HG03139 (cell line): Measurements from ENCODE around the gene AP2A2.

Experiments used
- ATAC-seq: cut with Tn5 transposase; IDR thresholded peaks from one replicate; pipeline ENCODE4 v1.9.1; 2021; ENCODE audit not compliant: unreplicated experiment

Gene AP2A2

DNA sequence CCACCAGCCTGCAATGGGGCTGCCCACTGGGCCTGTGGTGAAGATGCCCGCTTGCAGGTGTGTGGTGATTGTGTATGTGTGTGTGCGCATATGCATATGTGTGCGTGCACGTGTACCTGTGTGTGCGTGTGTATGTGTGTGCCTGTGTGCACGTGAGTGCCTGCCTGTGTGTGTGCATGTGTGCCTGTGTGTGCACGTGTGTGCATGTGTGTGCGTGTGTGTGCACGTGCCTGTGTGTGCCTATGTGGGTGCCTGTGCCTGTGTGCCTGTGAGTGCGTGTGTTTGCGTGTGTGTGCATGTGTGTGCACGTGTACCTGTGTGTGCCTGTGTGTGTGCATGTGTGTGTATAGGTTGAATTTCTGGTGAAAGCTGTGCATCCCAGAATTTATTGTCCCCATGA, 113.3 kb downstream of the AP2A2 start:
- ATAC-seq: no peak

DNA sequence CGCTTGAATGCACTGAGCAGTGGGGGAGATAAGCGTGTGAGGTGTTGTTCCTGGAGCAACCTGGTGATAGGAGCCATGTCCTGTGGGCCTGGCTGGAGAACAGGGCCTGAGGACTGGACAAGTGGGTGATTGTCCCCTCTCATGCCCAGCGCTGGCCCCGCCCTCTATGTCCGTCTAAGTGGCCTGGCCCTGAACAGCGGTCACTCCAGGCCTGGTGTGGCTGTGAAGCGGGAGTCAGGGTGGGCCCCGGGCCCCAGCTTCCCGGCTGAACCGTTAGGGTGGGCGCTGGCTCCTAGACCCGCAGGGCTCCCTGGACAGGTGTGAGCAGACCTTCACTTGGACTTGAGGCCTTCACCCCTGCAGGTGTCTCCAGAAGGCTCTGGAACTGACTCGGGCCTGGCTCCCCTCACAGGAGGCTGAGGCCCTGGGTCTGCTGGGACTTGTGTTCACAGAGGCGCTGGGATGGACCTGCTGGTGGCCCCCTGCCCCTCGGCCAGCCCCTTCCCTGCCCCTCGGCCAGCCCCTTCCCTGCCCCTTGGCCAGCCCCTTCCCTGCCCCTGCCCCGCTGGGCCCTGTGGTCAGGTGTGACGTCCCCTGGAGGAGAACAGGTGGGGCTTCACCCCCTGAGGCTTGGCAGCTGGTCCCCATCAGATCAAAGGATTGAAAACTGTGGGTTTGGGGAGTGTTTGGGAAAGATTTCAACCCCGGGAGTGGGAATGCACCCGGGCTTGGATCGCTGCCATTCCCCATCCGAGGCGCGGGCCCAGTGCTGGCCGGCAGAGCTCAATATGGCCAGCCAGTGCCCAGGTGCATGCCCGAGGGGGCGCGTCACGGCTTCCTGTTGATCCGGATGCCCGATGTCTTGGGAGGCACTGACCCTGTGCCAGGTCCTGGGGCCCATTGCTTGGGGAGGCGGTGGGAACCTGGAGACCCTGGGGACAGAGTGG, 114.1 kb downstream of the AP2A2 start:
- ATAC-seq: no peak

DNA sequence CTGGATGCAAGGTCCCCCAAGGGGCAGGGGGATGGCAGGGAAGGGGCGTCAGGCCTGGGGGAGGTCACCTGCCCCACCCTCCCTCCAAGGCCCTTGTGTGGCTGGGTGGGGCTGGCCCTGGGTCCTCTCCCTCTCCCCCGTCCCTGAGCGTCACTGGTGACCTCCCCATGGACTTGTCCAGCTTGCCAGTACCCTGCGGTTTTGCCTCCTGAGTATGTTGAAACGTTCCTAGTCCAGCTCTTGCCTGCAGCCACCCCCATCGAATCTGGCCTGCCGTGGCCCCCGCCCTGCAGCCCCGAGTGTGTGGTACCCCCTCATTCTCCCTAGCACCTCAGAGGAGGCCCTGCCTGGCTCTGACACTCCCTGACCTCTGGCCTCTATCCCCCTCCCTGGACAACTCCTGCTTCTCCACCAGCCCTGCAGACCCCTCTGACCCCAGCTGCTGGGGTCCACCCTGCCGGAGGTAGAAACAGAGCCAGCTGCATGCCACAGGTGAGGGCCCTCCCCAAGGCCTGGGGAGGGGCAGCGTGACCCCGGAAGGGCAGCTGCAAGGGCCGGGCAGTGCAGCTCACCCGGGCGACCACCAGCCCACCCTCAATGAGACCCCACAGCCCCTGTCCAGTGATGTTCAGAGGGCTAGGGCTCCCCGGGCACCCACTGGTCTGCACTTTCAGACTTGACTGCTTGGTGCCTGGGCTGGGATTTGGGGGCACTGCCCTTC, 114.9 kb downstream of the AP2A2 start:
- ATAC-seq: no peak

DNA sequence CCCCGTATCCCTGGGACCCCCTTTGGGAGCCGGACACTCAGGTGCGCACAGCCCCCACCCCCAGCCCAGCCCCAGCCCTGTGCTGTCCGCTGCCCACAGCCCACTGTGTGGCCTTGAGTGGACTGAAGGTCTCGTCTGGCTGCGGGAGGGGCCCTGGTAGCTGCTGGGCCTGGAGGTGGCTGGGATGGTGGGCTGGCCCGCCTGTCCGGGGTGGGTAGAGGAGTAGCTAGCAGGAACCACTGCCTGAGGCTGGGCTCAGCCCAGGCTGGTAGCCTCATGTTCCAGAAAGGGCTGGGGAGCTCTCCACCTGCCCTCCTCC, 115.4 kb downstream of the AP2A2 start:
- ATAC-seq: no peak

DNA sequence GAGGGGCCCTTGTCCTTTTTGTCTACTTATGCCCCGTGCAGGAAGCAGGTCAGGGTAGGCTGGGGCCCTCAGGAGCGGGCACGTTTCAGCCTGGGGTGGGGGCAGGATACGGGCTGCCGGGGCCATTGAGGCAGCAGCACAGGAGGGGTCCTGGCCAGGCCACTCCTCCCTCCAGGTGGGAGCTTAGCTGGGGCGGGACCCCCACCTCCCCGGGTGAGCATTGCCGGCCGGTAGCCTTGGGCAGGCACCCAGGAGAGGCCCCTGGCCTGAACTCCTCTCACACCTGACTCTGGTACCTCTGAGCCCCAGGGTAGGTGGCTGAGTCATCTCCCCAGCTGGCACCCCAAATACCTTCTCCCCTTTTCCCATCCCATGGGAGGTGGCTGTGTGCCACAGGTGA, 115.8 kb downstream of the AP2A2 start:
- no peak for ATAC-seq

DNA sequence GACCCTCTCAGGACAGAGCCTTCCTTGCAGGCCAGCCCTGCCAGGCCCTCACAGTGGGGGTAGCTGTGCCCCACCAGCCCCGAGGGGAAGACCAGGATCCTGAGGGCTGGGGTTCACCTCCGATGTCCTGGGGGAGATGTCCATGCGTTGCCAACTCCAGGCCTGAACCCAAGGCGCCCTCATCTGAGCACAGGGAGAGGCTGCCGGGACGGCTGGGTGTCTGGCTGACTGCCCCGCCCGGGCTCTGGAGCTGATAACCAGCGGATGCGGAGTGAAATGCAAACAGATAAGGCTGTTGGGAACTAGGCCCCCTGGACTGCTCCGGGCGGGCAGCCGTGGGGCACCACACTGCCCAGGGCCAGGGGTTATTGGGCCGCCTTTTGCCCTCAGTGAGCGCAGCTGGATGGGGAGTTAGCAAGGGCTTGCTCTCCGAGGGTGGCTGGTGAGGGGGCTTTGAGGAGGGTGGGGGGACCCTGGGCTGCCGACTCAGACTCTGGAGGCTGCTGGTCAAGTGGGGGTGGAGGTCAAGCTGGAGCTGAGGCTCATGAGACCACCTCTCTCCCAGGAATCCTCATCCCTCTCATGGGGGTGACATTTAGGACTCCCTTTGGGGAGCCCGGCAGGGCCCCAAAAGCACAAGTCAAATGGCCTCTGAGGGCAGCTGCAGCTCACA, 116.4 kb downstream of the AP2A2 start:
- ATAC-seq: no peak

DNA sequence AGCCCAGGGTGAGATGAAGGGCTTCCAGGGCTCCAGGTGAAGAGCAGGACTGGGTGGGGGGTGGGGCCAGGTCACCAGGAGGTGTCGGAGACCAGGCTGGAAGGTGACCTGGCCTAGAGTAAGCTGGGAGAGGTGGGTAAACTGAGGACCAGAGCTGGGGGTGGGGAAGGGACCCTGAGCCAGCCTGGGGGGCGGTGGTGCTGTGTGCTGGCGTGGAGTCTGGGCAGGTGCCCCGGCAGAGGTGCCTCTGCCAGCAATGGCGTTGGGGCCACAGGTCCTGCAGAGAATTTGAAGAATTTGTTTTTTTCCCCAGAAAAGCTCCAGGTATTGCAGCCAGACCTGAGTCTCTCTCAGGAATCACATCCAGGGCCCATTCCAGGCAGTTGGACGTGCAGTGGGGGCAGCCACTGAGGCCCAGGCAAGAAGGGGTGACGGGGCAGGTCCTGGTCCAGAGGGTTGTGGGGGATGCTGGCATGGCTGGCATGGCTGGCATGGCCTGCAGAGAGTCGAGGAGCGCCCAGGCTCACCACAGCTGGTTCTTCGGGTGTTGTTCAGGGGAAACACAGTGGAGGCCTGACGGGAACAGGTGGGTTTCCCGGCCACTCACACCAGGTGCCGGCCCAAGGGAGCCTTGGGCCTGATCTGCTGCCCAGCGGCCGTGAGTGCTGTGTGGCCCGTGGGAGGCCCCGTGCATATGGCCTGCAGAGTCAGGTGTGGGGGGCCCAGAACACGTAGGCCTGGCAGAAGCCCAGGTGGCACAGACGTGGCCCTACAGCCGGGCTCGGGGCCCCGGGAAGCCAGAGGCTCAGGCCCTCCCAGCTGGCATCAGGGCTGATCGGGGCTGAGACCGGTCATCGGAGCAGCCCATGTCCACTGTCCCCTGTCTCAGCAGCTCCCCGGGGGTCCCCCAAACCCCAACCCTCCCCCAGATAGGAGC, 117.2 kb downstream of the AP2A2 start:
- ATAC-seq: no peak

DNA sequence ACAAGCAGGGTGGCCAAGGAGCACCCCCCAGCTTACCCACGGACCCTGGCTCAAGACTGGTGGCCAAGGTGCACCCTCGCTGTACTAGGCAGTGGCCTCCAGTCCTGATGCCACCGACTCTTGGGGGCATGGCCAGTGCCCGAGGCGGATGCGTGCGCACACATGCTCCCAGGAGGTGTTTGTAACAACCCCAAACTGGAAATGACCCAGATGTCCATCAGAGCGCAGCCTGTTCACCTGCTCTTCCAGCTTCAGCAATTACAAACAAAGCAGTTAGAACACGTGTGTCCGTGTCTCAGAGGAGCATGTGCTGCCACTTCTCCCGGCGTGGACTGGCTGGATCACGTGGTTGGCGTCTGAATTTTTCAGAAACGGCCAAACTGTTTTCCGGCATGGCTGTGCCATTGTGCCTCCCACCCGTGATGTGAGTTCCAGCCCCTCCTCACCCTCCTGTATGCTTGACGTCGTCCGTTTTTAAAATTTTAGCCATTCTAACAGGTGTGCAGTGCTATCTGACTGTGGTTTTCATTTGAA, 118.0 kb downstream of the AP2A2 start:
- no peak for ATAC-seq

DNA sequence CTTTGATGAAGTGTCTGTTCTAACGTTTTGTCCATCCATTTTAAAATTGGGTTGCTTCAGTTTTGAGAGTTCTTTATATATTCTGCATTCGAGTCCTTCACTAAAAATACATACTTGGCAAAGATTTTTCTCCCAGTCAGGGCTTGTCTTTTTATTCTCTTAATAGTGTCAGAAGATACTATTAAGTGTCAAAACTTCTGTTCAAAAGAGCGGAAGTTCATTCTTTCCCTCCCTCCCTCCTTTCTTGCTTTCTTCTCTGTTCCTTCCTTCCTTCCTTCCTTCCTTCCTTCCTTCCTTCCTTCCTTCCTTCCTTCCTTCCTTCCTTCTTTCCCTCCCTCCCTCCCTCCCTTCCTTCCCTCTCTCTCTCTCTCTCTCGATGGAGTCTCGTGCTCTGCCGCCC, 118.5 kb downstream of the AP2A2 start:
- ATAC-seq: no peak

DNA sequence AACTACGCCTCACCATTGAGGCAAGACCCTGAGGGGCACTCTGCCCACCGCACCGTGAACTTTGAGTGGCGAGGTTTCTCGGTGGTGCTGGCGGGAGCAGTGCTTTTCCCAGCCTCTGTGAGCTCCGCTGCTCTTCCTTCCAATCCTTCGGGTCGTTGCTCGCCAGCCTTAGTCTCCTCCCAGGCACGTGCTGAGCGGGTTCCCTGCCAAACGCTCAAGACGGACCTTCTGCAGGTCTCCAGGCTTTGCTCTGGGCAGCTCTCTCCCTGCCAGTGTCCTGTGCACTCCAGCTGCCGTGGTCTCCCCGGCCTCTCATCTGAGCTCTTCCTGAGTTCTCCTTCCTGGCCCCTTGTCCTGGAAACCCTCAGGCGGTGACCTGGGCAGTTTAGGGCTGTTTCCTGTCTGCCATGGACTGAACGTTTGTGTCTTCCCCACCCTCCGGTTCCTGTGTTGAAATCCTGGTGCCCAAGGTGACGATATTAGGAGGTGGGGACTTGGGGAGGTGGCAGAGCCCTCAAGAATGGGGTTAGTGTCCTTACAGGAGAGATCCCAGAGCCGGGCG, 122.0 kb downstream of the AP2A2 start:
- ATAC-seq: no peak

DNA sequence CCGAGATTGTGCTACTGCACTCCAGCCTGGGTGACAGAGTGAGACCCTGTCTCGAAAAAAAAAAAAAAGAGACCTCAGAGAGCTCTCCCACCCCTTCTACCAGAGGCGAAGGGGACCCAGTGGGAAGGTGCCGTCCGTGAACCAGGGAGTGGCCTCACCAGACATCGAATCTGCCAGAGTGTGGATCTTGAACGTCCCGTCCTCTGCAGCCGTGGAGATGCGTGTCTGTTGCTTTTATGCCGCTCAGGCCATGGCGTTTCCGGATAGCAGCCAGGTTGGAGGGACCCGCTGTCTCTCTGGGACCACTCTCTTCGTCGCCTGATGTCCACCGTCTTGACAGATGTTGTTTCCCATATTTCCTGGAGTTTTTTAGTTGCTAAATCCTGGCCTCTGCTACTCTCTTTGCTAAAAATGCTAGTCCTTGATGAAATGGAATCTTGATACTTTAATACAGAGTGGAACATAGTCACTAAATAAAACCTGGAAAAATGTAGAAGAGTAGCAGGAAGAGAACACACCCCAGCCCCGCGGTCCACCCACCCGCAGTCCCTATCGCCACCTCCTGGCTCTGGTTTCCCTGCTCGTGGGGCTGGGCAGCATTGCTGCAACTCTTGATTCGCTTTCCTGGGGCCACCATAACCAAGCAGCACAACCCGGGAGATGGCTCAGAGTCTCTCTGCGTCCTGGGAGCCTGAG, 122.9 kb downstream of the AP2A2 start:
- no peak for ATAC-seq

DNA sequence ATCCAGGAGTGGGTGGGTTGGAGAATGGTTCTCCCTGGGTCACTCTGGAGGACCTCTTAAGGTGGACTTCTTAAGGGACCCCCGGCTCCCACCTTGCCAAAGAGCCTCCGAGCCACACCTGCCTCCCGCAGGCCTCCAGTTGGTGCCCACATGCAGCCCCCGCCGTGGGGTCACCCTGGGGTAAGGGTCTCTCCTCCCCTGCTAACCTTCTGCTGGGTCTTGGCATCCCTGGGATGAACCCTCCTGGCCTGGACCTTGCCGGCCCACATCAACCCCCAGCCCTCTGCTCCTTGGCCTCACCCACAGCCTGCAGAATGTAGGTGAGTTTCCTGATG, 123.4 kb downstream of the AP2A2 start:
- no peak for ATAC-seq

DNA sequence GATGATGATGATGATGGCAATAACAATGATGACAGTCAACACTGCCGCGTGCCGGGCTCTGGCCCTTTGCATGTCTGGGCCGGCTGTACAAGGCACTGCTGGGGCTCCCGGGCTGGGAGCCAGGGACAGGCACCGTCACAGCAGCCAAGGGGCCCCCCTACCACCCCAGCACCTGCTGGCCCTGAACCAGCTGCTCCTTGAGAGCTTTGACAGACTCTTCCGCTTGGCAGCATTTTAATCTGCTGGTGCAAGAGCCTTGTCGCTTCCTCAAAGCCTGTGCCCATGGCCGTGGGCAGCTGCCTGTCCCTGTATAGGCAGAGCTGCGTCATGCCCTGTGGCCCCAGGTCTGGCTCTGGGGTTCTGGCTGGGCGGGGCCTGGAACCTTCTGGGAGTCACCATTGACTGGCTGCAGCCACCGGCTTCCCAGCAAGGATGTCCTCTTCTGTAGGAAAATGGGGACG, 123.8 kb downstream of the AP2A2 start:
- ATAC-seq: no peak

DNA sequence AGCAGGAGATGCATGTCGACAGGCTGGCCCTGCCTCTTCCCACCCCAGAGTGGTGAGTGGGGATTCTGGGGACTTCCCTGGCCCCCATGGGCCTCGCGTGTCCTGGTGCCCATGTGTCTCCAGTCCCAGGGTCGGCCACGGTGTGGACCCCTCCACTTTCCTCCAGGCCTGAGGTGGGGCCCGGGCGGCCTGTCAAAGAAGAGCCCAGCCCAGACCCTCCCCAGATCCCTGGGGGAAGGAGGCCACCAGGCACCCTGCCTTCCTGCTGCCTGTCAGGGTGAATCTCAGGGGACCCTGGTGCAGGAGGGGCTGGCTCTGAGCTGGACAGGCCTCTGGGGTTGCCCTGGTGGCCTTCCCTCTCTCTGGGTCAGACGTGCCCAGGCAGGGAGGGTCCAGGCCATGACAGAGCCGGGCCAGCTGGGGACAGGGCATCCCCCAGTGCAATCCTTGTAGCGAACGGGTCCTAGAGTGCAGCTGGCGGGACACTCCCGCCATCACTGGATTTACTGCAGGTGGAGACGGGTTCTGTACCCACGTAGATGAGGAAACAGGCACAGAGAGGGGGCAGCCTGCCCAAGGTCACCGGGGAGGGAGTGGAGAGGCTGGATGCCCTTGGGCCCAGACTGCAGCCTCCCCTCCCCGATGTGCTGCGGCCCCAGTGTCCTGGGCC, 124.4 kb downstream of the AP2A2 start:
- no peak for ATAC-seq

DNA sequence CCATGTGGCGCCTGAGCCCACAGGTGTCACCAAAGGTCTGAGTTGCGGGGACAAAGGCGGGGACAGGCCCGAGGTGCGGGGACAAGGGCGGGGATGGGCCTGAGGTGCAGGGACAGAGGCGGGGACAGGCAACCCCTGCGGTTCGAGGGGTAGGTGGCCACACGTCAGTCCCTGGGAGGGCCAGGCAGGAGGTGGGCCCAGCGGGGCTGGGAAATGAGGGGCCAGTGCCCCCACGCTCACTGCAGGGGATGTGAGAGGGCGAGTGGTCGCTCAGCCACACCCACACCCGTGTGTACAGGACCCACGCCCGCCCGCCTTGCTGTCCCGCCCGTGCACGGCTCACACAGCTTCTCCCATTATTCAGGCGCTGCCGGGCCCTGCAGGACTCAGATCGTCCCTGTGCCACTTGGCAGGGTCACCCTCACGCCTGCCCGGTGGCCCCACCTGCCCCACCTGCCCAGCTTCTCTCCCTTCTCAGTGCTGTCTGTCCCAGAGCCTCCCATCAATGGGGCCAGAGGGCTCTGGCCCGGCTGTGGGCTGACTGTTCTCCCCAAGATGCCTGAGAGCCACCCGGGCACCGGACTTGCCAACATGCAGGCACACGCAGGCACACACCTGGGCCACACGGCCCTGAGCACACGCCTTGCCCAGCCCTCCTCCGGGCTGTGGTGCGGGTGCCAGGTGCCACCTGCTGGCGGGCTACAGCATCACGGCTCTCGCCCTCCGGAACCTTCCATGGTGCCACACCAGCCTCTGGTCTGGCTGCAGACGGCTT, 125.1 kb downstream of the AP2A2 start:
- no peak for ATAC-seq

DNA sequence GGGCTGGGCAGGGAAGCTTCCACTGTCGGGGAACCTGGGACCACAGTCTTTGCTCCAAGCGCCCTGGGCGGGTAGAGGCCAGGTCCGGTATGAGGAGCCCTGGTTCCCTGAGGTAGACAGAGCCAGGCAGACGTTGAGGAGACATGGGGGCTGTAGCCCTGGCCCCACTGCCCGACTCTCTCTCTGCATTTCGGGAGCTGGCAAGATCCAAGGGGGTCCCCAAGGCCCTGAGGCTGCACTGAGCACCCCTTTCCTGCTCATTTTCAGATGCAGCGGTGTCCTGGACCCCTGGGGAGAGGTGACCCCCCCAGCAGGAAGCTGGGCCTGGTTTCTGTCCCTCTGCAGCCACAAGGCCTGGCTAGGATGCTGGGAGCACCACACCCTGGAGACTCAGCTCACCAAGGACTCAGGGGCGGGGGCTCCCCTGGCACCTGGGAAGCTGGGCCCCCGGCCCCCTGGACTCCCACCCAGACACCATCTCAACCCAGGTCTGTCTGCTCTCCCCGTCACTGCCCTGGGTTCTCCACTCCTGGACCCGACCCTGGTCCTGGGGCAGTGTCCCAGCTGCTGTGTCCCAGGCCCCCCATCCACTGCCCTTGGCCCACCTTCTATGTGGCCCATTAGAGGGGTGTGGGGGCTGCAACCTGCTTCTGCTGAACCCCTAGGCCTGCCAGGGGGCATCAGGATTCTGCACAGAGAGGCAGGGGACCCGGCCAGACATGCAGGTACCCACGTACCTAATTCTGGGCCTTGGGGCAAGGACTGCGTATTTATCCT, 125.9 kb downstream of the AP2A2 start:
- ATAC-seq: no peak

DNA sequence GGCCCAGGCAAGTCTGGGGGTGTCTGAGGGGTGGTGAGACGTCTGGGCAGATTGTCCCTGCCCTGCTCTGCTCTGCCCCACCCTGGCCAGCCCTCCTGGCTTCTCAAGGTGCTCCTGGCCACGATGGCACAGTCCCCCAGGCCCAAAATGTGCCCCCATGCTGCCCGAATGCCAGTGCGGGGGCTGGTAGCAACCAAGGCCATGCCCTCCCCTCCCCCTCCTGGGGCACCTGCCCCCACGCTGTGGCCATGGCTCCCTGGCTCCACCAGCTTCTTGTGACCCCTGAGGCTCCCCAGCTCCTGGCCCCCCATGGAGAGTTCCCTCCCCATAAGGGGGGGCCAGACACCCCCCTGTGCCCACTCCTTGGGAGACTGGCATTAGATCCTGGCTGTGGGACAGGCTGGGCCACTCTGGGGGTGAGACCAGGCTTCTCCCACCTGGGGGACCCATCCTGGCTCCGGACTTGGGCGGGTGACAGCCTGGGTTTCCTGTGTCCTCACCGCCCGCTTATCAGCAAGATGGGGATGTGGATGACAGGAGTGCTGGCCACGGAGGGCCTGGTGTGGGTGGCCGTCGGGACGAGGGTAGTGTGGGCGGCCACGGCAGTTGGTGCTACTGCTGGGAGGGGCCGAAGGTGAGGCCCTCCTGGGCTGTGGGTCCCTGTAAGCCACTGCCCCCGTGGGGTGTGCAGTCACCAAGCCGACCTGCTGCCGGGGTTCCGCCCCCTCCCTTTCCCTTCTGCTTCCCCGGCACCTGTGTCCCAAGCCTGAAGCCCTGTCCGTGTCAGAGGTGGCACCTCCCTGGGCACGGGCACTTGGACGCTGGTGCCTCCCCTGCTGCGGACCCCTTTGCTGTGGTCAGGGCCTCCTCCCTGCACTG, 126.7 kb downstream of the AP2A2 start:
- ATAC-seq: no peak
